UCSD-AML1 (cell line): ENCODE results near the gene DHRS9.

Experiments
- DNase-seq: peaks from one replicate; lab custom pipeline; 2025; ENCODE audit not compliant: unreplicated experiment; lab: John Stamatoyannopoulos, UW

DHRS9 gene

GRCh38 chr2:169093535-169093934, 24.2 kb downstream of the DHRS9 start:
- no peak for DNase-seq

- DNase-seq, result no peak
Observed at GRCh38 chr2:169094676-169095075, 25.3 kb downstream of the DHRS9 start.

GRCh38 chr2:169095621-169096105, 26.3 kb downstream of the DHRS9 start:
- DNase-seq, result peak; percentile 34

- DNase-seq, result no peak
Observed at GRCh38 chr2:169104848-169105247, 35.5 kb downstream of the DHRS9 start.

- DNase-seq, result no peak
Observed at GRCh38 chr2:169105476-169105875, 36.1 kb downstream of the DHRS9 start.

GRCh38 chr2:169106134-169106533, 36.8 kb downstream of the DHRS9 start:
- DNase-seq, result no peak

GRCh38 chr2:169106563-169107545, 37.5 kb downstream of the DHRS9 start:
- no peak for DNase-seq

- no peak for DNase-seq
Observed at GRCh38 chr2:169107645-169108044, 38.3 kb downstream of the DHRS9 start.

GRCh38 chr2:169108099-169108884, 38.9 kb downstream of the DHRS9 start:
- no peak for DNase-seq

- DNase-seq, result peak; percentile 74
Observed at GRCh38 chr2:169109502-169110409, 40.4 kb downstream of the DHRS9 start.

GRCh38 chr2:169110419-169110818, 41.1 kb downstream of the DHRS9 start:
- no peak for DNase-seq

- peak; percentile 66 for DNase-seq
Observed at GRCh38 chr2:169110916-169111315, 41.6 kb downstream of the DHRS9 start.

- no peak for DNase-seq
Observed at GRCh38 chr2:169112841-169113240, 43.5 kb downstream of the DHRS9 start.

- no peak for DNase-seq
Observed at GRCh38 chr2:169114056-169114455, 44.7 kb downstream of the DHRS9 start.

GRCh38 chr2:169116327-169116726, 47.0 kb downstream of the DHRS9 start:
- no peak for DNase-seq

- no peak for DNase-seq
Observed at GRCh38 chr2:169116993-169117392, 47.6 kb downstream of the DHRS9 start.

- no peak for DNase-seq
Observed at GRCh38 chr2:169118060-169118459, 48.7 kb downstream of the DHRS9 start.

GRCh38 chr2:169119123-169119760, 49.9 kb downstream of the DHRS9 start:
- no peak for DNase-seq

- no peak for DNase-seq
Observed at GRCh38 chr2:169119851-169120250, 50.5 kb downstream of the DHRS9 start.

- DNase-seq, result no peak
Observed at GRCh38 chr2:169129703-169130243, 60.4 kb downstream of the DHRS9 start.
